Liver (tissue), 3 donors: ENCODE data around the gene NCOR2.

Experiments used
- FOXA1 ChIP-seq: IDR thresholded peaks from 2 replicates; pipeline ENCODE4 v1.6.1; 2016; ENCODE audit warnings: antibody characterized with exemption
- SP1 ChIP-seq: IDR thresholded peaks from 2 replicates; pipeline ENCODE4 v1.6.1; 2018; ENCODE audit warnings: antibody characterized with exemption, mild to moderate bottlenecking
- TF ChIP-seq, protein P1 (sequence below): fragments of 150-350 bp; IDR thresholded peaks from 2 replicates; pipeline ENCODE4 v1.5.1; 2017; ENCODE audit warnings: improper control_type of control experiment, low read depth, low read length; ENCODE audit not compliant: missing input control
- donor health status: healthy.
- donor health status: healthy.

- TF ChIP-seq, protein P1, sequence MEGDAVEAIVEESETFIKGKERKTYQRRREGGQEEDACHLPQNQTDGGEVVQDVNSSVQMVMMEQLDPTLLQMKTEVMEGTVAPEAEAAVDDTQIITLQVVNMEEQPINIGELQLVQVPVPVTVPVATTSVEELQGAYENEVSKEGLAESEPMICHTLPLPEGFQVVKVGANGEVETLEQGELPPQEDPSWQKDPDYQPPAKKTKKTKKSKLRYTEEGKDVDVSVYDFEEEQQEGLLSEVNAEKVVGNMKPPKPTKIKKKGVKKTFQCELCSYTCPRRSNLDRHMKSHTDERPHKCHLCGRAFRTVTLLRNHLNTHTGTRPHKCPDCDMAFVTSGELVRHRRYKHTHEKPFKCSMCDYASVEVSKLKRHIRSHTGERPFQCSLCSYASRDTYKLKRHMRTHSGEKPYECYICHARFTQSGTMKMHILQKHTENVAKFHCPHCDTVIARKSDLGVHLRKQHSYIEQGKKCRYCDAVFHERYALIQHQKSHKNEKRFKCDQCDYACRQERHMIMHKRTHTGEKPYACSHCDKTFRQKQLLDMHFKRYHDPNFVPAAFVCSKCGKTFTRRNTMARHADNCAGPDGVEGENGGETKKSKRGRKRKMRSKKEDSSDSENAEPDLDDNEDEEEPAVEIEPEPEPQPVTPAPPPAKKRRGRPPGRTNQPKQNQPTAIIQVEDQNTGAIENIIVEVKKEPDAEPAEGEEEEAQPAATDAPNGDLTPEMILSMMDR = no peak
- TF ChIP-seq SP1 (no peak), FOXA1 (no peak)
Measured at GRCh38 chr12:124566997-124567672, at the start of gene NCOR2.
